ENCODE data around the gene RASAL2. TPM values are rescaled to one million over a fixed set of nuclear protein-coding genes. Genes with fewer than 3 reads are reported as not detected.

The RASAL2 gene
- total RNA-seq, 1 experiment from 2014 or later = 31.6 TPM

DNA sequence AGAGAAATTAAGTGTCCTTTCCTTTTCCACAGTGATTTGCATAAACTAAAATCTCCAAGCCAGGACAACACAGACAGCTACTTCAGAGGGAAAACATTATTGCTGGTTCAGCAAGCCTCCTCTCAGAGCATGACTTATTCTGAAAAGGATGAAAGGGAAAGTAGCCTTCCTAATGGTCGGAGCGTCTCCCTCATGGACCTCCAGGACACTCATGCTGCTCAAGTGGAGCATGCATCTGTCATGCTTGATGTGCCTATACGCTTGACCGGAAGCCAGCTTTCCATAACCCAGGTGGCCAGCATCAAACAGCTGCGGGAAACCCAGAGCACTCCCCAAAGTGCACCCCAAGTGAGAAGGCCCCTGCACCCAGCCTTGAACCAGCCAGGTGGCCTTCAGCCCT, 363.7 kb downstream of the RASAL2 start:
- H3K27me3 ChIP-seq (ENCODE audit: control insufficient read depth, insufficient read depth, low read length) = no peaks in the 10 kb centered on the region
- DNase-seq (ENCODE audit: low read depth, low spot score) = no peak
- no peaks in the 10 kb centered on the region for H3K4me1 ChIP-seq (ENCODE audit: control insufficient read depth, insufficient read depth, low read length)
- TF ChIP-seq SIN3A (IDR thresholded peaks at IDR 0.05; ENCODE audit: borderline replicate concordance, insufficient read depth, low read depth, low read length) = no peak
- TF ChIP-seq, protein P1, sequence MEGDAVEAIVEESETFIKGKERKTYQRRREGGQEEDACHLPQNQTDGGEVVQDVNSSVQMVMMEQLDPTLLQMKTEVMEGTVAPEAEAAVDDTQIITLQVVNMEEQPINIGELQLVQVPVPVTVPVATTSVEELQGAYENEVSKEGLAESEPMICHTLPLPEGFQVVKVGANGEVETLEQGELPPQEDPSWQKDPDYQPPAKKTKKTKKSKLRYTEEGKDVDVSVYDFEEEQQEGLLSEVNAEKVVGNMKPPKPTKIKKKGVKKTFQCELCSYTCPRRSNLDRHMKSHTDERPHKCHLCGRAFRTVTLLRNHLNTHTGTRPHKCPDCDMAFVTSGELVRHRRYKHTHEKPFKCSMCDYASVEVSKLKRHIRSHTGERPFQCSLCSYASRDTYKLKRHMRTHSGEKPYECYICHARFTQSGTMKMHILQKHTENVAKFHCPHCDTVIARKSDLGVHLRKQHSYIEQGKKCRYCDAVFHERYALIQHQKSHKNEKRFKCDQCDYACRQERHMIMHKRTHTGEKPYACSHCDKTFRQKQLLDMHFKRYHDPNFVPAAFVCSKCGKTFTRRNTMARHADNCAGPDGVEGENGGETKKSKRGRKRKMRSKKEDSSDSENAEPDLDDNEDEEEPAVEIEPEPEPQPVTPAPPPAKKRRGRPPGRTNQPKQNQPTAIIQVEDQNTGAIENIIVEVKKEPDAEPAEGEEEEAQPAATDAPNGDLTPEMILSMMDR (IDR thresholded peaks at IDR 0.05) = no peak
- TF ChIP-seq, protein P2, sequence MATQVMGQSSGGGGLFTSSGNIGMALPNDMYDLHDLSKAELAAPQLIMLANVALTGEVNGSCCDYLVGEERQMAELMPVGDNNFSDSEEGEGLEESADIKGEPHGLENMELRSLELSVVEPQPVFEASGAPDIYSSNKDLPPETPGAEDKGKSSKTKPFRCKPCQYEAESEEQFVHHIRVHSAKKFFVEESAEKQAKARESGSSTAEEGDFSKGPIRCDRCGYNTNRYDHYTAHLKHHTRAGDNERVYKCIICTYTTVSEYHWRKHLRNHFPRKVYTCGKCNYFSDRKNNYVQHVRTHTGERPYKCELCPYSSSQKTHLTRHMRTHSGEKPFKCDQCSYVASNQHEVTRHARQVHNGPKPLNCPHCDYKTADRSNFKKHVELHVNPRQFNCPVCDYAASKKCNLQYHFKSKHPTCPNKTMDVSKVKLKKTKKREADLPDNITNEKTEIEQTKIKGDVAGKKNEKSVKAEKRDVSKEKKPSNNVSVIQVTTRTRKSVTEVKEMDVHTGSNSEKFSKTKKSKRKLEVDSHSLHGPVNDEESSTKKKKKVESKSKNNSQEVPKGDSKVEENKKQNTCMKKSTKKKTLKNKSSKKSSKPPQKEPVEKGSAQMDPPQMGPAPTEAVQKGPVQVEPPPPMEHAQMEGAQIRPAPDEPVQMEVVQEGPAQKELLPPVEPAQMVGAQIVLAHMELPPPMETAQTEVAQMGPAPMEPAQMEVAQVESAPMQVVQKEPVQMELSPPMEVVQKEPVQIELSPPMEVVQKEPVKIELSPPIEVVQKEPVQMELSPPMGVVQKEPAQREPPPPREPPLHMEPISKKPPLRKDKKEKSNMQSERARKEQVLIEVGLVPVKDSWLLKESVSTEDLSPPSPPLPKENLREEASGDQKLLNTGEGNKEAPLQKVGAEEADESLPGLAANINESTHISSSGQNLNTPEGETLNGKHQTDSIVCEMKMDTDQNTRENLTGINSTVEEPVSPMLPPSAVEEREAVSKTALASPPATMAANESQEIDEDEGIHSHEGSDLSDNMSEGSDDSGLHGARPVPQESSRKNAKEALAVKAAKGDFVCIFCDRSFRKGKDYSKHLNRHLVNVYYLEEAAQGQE (IDR thresholded peaks at IDR 0.05; ENCODE audit: insufficient read depth in 1 of 2, low read depth in 2 of 2, low read length in 1 of 2) = no peak
- TF ChIP-seq POLR2AphosphoS5 (IDR thresholded peaks at IDR 0.05; ENCODE audit: low read depth, low read length) = no peak
- TF ChIP-seq TCF7L2 (IDR thresholded peaks at IDR 0.05; ENCODE audit: low read depth, low read length) = no peak
- intact Hi-C loops (cut with micrococcal nuclease; ENCODE audit: unreplicated experiment) (no loop called here), in situ Hi-C loops (cut with HindIII; ENCODE audit: low pct_unique_long_range_greater_than_20kb, low sequenced_read_pairs) (no loop called here)
- POLR2A ChIA-PET = no interaction called here
- ATAC-seq = no peak
- peaks cover 9% of the 10 kb centered on the region; the same call in 1 of the 2 replicates for H3K36me3 ChIP-seq (ENCODE audit: control insufficient read depth, insufficient read depth, low read length)
- BruUV-seq (replicated peaks) = no TSS peak
- no peak overlapping the region for H3K4me3 ChIP-seq (ENCODE audit: low read depth in 2 of 2, low read length in 2 of 2)
- CTCF ChIA-PET = no interaction called here
- H3K27ac ChIP-seq (ENCODE audit: low read length) = no peak overlapping the region
- no peaks in the 10 kb centered on the region for H3K9me3 ChIP-seq (ENCODE audit: control insufficient read depth, insufficient read depth, low read depth, low read length)

DNA sequence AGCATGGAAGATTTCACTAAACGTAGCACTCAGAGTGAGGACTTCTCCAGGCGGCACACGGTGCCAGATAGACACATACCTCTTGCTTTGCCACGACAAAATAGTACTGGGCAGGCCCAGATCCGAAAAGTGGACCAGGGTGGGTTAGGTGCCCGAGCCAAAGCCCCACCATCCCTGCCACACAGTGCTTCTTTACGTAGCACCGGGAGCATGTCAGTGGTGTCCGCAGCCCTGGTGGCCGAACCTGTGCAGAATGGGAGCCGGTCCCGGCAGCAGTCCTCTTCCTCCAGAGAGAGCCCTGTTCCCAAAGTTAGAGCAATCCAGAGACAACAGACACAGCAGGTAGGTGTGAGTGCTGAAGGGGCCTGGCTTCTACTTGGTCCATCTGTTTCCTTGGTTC, 364.3 kb downstream of the RASAL2 start:
- in situ Hi-C loops (cut with HindIII; ENCODE audit: low pct_unique_long_range_greater_than_20kb, low sequenced_read_pairs) = no loop called here

More for the DNA sequence above, 364.3 kb downstream of the RASAL2 start:
- peaks cover 9% of the 10 kb centered on the region; the same call in 1 of the 2 replicates for H3K36me3 ChIP-seq (ENCODE audit: control insufficient read depth, insufficient read depth, low read length)
- TF ChIP-seq, protein P1 (IDR thresholded peaks at IDR 0.05) = no peak
- no peak for TF ChIP-seq TCF7L2 (IDR thresholded peaks at IDR 0.05; ENCODE audit: low read depth, low read length)
- TF ChIP-seq POLR2AphosphoS5 (IDR thresholded peaks at IDR 0.05; ENCODE audit: low read depth, low read length) = no peak
- TF ChIP-seq, protein P2 (IDR thresholded peaks at IDR 0.05; ENCODE audit: insufficient read depth in 1 of 2, low read depth in 2 of 2, low read length in 1 of 2) = no peak
- TF ChIP-seq SIN3A (IDR thresholded peaks at IDR 0.05; ENCODE audit: borderline replicate concordance, insufficient read depth, low read depth, low read length) = no peak
- DNase-seq (ENCODE audit: low read depth, low spot score) = no peak
- no TSS peak for BruUV-seq (replicated peaks)
- H3K27ac ChIP-seq (ENCODE audit: low read length) = no peak overlapping the region
- ATAC-seq = no peak; the same call in 1 of the 2 replicates
- H3K9me3 ChIP-seq (ENCODE audit: control insufficient read depth, insufficient read depth, low read depth, low read length) = no peaks in the 10 kb centered on the region
- no peak overlapping the region for H3K4me3 ChIP-seq (ENCODE audit: low read depth in 2 of 2, low read length in 2 of 2)
- H3K27me3 ChIP-seq (ENCODE audit: control insufficient read depth, insufficient read depth, low read length) = no peaks in the 10 kb centered on the region
- CTCF ChIA-PET = no interaction called here
- POLR2A ChIA-PET = no interaction called here
- H3K4me1 ChIP-seq (ENCODE audit: control insufficient read depth, insufficient read depth, low read length) = no peaks in the 10 kb centered on the region
- intact Hi-C loops (cut with micrococcal nuclease; ENCODE audit: unreplicated experiment) = no loop called here
